Posterior vena cava (tissue), 2 donors: ENCODE measurements around the gene CORO2B. TPM values are rescaled to one million over a fixed set of nuclear protein-coding genes. Genes with fewer than 3 reads are reported as not detected.

Source experiments
- DNase-seq: peaks from one replicate; pipeline ENCODE4 v3.0.0-alpha.2; 2020; ENCODE audit warnings: low spot score
- intact Hi-C, 2 donors: fragments of 100-400 bp; cut with DNase I; formaldehyde crosslinking; loops; one replicate each; pipeline versions ENCODE4 v1.14.1 to v1.14.2; 2022 to 2023
- total RNA-seq, 2 donors: library from RNA; stranded (reverse); fragmentation: NEBNext Ultra II Directional; extraction: Animal tissue kit (Norgen Biotek cat#: 25700); gene quantifications; one replicate each; pipeline ENCODE4 v1.2.1, GENCODE V29; 2021
- donor health status: DM: yes; HTN: yes; CAD: no.
- donor health status: DM: yes; HTN: yes; CAD: no.

Gene CORO2B
- total RNA-seq, 2 donors from 2014 or later: 7.2 to 11.7 TPM

DNA sequence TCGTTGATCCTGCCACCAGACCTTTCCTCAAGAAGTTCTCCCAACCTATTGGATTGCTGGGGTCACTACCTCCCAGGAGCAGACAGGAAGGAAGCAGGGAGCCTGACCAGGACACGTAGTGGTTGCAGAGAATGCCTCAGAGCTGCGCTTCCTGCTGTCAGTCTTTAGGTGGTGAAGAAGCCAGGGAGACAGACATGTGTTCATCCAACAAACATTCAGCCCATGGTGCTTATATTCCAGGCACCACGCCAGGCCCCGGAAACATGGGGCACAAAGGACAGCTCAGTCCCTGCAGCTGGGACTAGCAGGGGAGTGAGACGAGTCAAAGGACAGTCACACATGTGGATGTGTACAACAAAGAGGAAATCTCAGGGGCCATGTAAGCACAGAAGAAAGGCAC lies 26.0 kb upstream of the CORO2B start:
- intact Hi-C loops: loop anchor here (5.0 to 10.0 kb wide), 3 partner anchors 120 to 325 kb away; no protein-coding TSS in a partner anchor
- peak; percentile 51 for DNase-seq

- DNase-seq: peak; percentile 57
- intact Hi-C loops: loop anchor here (5.0 to 10.0 kb wide), 3 partner anchors 119 to 324 kb away; no protein-coding TSS in a partner anchor
These were observed 25.3 kb upstream of the CORO2B start for GRCh38 chr15:68553314-68553993.

DNA sequence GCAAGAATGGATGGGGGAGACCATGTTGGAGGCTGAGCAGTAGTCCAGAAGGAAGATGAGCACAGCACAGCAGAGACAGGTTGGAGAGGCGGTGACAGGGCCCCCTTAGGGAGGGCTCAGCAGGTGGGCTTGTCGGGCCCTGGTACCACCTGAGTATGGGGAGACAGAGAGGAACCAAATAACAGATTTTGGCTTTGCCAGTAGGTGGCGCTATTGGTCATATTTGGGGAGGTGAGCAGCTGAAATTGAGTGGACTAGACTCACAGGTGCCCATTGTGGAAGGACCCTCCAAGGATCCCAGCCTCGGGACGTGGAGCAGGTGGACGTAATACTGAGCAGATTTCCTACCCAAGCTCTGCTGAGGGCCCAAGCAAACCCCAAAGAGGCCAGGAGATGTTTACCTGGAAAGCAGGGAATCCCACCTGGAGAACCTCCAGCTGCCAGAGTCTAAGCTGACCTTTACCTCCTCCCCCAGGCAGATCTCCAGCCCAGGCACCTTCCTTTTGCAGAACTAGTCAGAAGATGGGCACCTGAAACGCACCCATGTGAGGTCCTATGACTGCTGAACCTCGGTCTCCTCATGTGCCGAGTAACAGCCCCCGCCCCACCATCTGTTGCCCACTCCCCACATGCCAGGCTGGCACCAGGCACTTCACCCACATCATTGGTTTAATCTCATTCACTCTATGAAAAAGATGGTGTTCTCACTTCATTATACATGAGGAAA lies 24.6 kb upstream of the CORO2B start:
- intact Hi-C loops: loop anchor here (5.0 to 10.0 kb wide), 3 partner anchors 118 to 323 kb away; no protein-coding TSS in a partner anchor
- DNase-seq: peak; percentile 76

GRCh38 chr15:68554721-68555678 lies 23.8 kb upstream of the CORO2B start:
- intact Hi-C loops: loop anchor here (5.0 to 10.0 kb wide), 4 partner anchors 117 to 322 kb away; no protein-coding TSS in a partner anchor
- DNase-seq: no peak

DNA sequence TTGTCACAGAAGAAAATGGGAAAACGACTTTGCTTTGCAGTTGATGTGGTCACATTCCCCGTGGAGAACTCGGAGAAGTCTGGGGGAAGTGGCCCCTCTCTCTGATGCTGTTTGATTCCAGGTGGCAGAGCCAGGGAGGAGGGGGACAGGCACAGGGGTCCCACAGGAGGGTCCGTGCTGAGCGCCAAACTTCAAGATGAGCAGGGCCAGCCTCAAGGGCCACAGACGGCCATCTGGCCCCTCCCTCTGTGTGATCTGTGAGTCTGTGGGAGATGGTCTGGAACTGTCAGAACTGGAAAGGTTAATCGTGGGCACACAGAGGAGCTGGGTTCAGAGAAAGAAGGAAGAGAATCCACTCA lies 23.1 kb upstream of the CORO2B start:
- intact Hi-C loops: loop anchor here in 1 of 2 donors (5.0 to 10.0 kb wide), 3 partner anchors 122 to 322 kb away; no protein-coding TSS in a partner anchor

GRCh38 chr15:68556139-68556990 lies 22.4 kb upstream of the CORO2B start:
- intact Hi-C loops: loop anchor here in 1 of 2 donors (5.0 to 10.0 kb wide), 3 partner anchors 121 to 321 kb away; no protein-coding TSS in a partner anchor
- peak; percentile 36 for DNase-seq

More for the DNA sequence above, 23.1 kb upstream of the CORO2B start:
- DNase-seq: peak; percentile 48

- intact Hi-C loops: loop anchor here in 1 of 2 donors (5.0 to 10.0 kb wide), 3 partner anchors 120 to 320 kb away; no protein-coding TSS in a partner anchor
- DNase-seq: no peak
These were observed 21.1 kb upstream of the CORO2B start for GRCh38 chr15:68557469-68558317.

GRCh38 chr15:68558318-68559305 lies 20.2 kb upstream of the CORO2B start:
- peak; percentile 78 for DNase-seq
- intact Hi-C loops: loop anchor here in 1 of 2 donors (5.0 to 10.0 kb wide), 3 partner anchors 119 to 319 kb away; no protein-coding TSS in a partner anchor

DNA sequence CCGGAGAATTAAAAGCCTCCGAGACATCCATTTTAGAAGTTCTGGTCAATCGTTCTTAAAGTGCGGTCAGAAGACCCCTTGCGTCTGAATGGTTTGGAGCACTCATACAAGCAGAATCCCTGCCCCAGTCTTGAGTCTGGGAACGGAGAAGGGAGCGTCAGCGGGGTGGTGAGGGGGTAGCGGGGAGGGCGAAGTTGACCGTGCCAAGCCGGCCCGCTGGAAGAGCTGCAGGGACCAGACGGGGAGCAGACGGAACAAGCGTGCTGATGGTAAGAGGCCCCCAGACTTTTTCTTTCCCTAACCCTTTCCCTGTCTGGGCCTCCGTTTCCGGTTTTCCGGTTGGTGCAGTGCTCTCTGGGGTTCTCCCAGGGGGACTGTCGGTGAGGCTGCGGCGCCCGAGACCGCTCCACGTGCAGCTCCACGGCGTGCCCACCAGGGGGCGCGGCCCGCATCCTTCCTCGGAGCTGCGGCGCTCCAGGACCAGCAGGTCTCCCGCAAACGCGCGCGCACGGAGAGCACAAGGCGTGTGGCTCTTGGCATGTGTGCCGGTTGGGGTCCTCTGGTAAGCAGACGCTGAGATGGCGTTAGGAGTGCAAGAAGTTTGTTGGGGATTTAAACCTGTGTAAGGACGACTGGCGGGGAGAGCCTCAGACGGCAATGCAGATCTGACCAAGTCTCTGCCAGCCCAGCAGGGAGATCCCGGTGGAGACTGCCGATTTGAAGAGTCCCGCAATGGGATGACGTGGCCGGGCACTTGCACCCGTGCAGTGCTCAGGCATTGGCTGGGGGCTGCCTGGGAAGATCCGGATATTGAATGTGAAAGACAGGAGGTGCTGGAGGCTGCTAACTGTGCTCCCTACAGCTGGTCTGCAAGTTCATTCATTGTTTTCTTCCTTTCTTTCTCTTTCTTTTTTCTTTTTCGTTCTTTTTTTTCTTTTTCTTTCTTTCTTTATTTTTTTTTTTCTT lies 19.2 kb upstream of the CORO2B start:
- DNase-seq: peak; percentile 94
- intact Hi-C loops: loop anchor here in 1 of 2 donors (5.0 to 10.0 kb wide), 3 partner anchors 118 to 318 kb away; no protein-coding TSS in a partner anchor

- peak; percentile 79 for DNase-seq
- intact Hi-C loops: no loop called here
These were observed 18.2 kb upstream of the CORO2B start for GRCh38 chr15:68560501-68561113.

GRCh38 chr15:68561171-68561900 lies 17.5 kb upstream of the CORO2B start:
- intact Hi-C loops: no loop called here
- DNase-seq: peak; percentile 49

DNA sequence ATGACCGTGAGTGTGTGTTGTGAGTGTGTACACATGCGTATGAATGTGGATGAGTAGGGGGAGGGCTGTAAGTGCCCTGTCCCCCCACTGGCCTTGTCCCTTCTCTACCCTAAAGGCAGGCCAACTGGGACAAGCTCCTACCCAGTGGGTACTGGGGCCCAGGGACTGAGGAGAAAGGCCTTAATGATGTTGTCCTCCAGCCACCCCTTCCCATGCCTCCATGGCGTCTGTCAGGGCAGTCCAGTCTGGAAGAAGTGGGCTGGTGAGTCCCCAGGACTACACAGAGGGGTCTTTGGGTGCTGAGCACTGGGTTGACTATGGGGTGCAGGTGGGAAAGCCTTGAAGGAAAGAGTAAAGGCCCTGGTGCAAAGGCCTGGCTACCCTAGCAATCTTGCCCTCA lies 16.9 kb upstream of the CORO2B start:
- DNase-seq: peak; percentile 35
- intact Hi-C loops: no loop called here

GRCh38 chr15:68564173-68564572 lies 14.6 kb upstream of the CORO2B start:
- intact Hi-C loops: no loop called here

DNA sequence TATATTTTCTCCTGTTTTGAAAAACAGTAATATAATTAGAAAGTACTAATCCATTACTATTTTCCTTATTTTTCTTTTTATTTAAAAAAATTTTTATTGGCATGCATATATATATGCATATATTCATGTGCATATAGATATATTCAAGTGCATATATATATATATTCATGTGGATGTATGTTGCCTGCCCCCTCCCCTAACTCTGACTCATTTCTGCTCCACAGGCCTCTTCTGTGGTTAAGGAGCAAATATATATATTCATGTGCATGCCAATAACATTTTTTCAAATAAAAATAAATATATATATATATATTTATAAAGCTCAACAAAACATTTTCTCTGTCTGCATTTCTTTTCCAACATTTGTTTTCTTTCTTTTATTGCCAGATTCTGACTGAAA lies 13.6 kb upstream of the CORO2B start:
- intact Hi-C loops: no loop called here
- DNase-seq: no peak

More at GRCh38 chr15:68564173-68564572, 14.6 kb upstream of the CORO2B start:
- no peak for DNase-seq
